ENCODE data around the gene CINP.

DNA sequence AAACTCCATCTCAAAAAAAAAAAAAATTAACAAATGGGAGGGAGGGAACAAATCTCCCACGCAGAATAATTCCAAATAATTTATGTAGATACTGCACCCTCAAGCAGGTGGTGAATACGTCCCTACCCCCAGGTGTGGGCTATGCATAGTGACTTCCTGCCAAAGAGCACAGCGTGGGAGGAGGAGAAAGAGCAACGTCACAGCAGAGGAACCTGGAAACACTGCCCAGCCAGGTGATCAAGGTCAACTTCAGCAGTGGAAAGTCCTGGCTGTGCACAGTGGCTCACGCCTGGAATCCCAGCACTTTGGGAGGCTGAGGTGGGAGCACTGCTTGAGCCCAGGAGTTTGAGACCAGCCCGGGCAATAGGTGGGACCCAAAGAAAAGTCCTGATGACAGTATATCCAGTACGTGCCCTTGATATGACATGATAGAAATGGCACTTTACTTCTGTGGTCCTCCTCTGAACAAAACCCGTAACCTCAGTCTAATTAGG, 9.5 kb downstream of the CINP start:
- no peak for TF ChIP-seq POLR2A (IDR thresholded peaks at IDR 0.05)
- TF ChIP-seq, protein P1, sequence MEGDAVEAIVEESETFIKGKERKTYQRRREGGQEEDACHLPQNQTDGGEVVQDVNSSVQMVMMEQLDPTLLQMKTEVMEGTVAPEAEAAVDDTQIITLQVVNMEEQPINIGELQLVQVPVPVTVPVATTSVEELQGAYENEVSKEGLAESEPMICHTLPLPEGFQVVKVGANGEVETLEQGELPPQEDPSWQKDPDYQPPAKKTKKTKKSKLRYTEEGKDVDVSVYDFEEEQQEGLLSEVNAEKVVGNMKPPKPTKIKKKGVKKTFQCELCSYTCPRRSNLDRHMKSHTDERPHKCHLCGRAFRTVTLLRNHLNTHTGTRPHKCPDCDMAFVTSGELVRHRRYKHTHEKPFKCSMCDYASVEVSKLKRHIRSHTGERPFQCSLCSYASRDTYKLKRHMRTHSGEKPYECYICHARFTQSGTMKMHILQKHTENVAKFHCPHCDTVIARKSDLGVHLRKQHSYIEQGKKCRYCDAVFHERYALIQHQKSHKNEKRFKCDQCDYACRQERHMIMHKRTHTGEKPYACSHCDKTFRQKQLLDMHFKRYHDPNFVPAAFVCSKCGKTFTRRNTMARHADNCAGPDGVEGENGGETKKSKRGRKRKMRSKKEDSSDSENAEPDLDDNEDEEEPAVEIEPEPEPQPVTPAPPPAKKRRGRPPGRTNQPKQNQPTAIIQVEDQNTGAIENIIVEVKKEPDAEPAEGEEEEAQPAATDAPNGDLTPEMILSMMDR (IDR thresholded peaks at IDR 0.05) = no peak
